ENCODE results near the gene MFSD6L.

Gene MFSD6L

GRCh38 chr17:8791910-8792270 is 7.3 kb downstream of the MFSD6L start:
- no peak for DNase-seq (ENCODE audit: low read depth in 2 of 2)

DNA sequence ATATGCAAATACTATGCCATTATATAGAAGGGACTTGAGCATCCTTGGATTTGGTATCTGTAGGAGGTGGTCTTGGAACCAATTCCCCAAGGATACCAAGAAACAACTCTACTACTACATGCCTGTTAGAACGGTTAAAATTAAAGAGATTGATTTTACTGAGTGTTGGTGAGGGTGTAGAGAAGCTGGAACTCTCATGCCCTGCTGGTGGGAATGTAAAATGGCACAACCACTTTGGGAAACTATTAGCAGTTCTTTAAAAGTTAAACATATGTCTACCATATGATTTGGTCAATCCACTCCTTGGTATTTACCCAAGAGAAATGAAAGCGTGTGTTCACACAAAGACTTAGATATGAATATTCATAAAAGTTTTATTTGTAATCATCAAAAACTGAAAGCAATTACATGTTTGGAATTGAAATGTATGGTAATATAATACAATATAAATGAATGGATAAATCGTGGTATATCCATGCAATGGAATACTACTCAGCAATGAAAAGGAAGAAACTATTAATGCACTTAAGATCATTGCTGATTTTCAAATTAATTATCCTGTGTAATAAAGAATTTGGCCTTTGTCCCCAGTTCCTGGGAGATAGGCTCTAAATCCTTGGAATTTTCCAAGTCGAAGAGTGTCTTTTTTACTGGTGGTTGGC is 7.8 kb downstream of the MFSD6L start:
- DNase-seq (ENCODE audit: low read depth in 2 of 2), result no peak

GRCh38 chr17:8789743-8790142 is 9.4 kb downstream of the MFSD6L start:
- DNase-seq (ENCODE audit: low read depth in 2 of 2), result no peak

- no peak for DNase-seq (ENCODE audit: low read depth in 2 of 2)
Measured at GRCh38 chr17:8788998-8789397, 10.2 kb downstream of the MFSD6L start.

- DNase-seq (ENCODE audit: low read depth in 2 of 2), result peak; percentile 42 to 54
Measured at GRCh38 chr17:8785547-8786413, 13.4 kb downstream of the MFSD6L start.

GRCh38 chr17:8782176-8782575 is 17.0 kb downstream of the MFSD6L start:
- DNase-seq (ENCODE audit: low read depth in 2 of 2), result no peak

GRCh38 chr17:8781776-8782175 is 17.4 kb downstream of the MFSD6L start:
- DNase-seq (ENCODE audit: low read depth in 2 of 2), result no peak

DNA sequence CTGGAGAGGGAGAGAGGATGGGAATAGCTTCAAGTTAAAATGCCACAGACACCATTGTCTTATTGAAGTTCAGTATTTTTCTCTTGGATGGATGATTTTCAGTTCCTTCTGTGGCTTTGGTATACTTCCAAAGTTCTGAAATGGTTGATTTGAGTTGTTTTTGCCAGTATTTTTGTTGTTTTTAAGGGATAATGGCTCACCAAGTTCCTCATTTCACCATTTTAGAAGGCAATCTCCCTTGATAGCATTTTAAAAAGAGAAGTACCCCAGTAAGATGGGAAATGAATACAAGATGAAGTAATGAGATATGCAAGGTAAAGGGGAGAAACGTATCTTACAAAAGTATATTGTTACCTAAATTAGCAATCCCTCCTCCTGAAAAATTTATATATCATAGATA is 22.3 kb downstream of the MFSD6L start:
- DNase-seq (ENCODE audit: low read depth in 2 of 2), result no peak

DNA sequence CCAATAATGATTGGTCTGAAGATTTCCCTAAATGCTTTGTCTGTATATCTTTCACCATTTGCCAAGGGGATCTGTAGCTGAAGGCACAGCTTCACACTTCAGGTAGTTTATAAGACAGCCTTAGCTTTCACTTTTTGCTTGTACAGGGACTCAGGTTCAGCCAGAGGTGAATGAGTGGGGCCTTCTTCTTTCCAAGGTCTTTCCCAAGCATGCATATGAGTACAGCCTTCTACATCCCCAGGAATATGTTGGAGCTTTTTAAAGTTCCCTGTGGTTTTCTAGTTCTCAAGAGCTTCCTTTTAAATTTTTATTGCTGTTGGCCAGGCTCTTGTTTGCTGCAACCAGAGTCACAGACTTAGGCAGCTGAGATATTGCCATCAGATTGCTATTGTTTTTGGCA is 22.9 kb downstream of the MFSD6L start:
- DNase-seq (ENCODE audit: low read depth in 2 of 2), result no peak

DNA sequence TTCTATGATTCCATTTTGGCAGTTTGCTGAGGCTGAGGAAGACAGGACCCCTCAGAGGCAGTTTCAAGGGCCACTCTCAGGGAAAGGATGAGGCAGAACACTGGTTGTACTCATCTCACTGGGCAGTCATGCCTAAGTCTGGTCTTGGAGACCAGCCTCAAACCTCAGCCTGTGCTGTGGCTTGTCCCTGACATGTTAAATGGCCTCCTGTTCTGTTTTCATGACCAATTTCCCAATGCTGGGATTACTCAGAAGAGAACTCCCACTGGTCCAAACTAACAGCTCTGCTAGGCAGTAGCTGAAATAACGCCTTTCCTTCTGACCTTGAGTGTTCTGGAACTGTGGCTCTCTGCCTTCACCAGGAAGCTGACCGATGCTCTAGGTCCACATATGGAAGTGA is 32.4 kb downstream of the MFSD6L start:
- no peak for DNase-seq (ENCODE audit: low read depth in 2 of 2)

GRCh38 chr17:8762012-8762411 is 37.2 kb downstream of the MFSD6L start:
- no peak for DNase-seq (ENCODE audit: low read depth in 2 of 2)

DNA sequence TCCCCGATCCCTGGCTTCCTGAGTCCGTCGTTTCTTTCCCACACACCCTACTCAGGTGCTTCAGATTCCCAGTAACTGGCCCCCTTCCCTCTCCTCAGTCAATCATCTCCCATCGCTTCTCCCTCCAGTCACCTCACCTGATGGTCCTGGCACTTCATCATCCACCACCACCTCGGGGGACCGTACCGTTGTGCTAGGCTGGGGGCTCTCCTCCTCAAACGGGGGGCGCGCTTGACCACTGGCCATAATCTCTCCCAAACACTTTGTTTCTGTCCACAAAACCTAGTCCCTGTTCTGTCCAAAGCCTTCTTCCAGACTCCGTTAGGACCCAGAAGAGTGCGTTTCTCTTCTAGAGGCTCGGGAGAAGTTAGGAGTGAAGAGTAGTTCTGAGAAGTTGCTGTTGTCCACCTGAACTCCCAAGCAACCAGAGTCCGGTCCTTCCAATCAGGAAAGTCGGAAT is 41.0 kb downstream of the MFSD6L start, which contains the start of gene SPDYE4:
TSS of gene SPDYE4 (minus strand) at position 410 of the 460 bp plus-strand sequence. CDS start at position 246, 164 bp downstream.
- DNase-seq (ENCODE audit: low read depth in 2 of 2), result no peak

DNA sequence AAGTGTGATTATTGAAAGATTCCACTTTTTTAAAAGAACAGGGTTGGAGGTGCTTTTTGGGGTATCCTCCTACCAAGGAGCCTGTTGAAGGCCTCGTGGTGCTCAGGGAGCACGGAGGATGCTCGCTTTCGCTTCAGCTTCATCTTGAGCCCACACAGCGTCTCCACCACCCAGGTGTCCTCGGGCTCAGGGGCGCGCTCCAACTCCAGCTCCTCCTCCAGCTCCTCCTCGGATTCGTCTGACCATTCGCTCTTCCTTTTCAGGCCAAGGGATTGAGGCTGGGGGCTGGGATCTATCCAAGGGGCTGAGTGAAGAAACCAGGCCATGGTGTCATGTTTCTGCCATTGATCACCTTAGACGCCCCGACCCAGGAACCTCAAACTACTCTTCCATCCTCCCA is 42.0 kb downstream of the MFSD6L start:
- DNase-seq (ENCODE audit: low read depth in 2 of 2), result no peak

GRCh38 chr17:8755590-8756255 is 43.4 kb downstream of the MFSD6L start:
- DNase-seq (ENCODE audit: low read depth in 2 of 2), result no peak

- DNase-seq (ENCODE audit: low read depth in 2 of 2), result no peak
Measured at GRCh38 chr17:8754890-8755289, 44.3 kb downstream of the MFSD6L start.

- DNase-seq (ENCODE audit: low read depth in 2 of 2), result no peak
Measured at GRCh38 chr17:8753976-8754440, 45.2 kb downstream of the MFSD6L start.

- DNase-seq (ENCODE audit: low read depth in 2 of 2), result no peak
Measured at GRCh38 chr17:8753136-8753975, 45.8 kb downstream of the MFSD6L start.

DNA sequence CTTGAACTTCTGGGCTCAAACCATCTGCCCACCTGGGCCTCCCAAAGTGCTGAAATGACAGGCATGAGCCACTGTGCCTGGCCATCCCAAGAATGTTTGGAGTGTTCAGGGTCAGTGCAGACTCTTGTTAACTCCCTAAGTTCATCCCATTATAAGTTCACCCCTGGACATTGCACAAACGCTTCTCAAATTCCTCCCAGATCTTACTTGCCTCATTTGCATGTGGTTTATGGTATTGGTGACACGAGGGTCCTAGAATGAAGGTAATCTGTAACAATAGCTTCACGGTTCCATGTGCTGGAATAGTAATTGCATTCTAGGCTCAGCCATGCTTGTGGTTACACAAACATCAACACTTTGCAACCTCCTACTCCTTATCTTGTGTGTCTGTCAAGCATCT is 49.5 kb downstream of the MFSD6L start:
- no peak for DNase-seq (ENCODE audit: low read depth in 2 of 2)

DNA sequence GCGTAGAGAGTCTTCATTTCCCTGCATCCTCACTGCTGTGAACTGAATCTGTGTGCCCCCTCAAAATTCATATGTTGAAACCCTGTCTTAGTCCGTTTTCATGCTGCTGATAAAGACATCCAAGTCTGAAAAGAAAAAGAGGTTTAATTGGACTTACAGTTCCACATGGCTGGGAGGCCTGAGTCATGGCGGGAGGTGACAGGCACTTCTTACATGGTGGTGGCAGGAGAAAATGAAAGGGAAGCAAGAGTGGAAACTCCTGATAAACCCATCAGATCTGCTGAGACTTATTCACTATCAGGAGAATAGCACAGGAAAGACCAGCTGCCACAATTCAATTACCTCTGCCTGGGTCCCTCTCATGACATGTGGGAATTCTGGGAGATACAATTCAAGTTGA is 51.4 kb downstream of the MFSD6L start:
- no peak for DNase-seq (ENCODE audit: low read depth in 2 of 2)

All from stimulated activated CD8-positive, alpha-beta memory T cell treated with anti-CD3 and anti-CD28 coated beads, Interleukin-7, amount 100 ng/mL, for 1 hour (primary cell).